Activated CD4-positive, alpha-beta T cell treated with anti-CD3 and anti-CD28 coated beads, Interleukin-2, amount 50 U/mL, for 16 hours (primary cell): Measurements from ENCODE around the gene PIWIL1.

Source experiments
- DNase-seq: peaks from one replicate; pipeline ENCODE4 v3.0.0-alpha.2; 2020

Gene PIWIL1

DNA sequence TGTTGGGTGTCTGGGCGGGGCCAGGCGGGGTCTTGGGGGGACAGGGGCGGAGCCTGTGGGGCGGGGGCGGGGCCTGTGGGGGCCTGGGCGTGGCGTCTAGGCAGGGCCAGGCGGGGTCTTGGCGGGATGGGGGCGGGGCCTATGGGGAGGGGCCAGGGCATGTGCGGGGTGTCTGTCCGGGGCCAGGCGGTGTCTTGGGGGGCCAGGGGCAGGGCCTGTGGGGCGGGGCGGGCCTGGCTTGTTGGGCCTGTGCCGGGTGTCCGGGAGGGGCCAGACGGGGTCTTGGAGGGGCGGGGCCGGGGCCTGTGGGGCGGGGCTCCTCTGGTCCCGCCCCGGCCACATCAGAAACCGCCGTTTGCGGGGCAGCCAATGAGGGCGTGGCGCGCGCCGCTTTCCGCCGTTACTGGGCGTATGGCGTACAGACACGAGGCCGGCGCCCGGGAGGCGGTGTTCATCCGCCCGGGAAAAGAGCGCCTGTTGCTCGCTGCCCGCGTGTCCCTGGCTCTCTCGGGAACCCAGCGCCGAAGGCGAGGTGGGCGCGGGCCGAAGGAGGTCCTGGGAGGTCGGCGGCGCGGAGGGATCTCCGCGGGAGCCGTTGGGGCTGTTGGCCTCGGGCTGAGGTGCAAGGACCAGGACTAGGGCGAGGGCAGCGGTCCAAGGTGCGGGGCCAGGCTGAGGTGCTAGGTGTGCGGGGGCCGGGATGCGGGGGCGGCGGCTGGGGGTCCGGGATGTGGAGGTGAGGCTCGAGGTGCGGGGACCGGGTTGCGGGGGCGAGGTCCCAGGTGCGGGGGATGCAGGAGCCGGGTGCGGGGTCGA, at the start of gene PIWIL1:
Gene PIWIL1, plus strand, starts transcription at position 400 of the 816 bp plus-strand sequence. CDS start 4,705 bp downstream, outside the sequence.
- no peak for DNase-seq

DNA sequence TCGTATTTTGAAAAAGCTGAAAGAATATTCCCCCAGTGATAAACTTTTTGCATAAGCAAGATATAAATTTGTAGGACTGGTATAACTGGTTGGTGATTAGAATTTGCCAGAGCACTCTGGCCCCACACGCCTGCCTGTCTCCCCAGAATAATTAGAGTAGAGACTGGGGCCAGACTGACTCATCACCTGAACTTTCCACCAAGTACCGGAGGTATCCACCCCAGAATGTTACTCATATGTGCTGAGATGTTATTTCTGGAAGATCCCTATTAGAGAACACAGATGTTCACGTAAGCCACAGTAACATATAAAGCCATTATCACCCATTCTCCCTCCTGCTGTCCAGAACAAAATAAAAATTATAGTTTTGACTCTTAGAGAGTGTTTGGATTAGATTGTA, 49.5 kb upstream of the PIWIL1 start:
- DNase-seq = no peak

GRCh38 chr12:130288691-130289090, 49.0 kb upstream of the PIWIL1 start:
- DNase-seq = no peak

- no peak for DNase-seq
Observed at GRCh38 chr12:130290114-130290513, 47.6 kb upstream of the PIWIL1 start.

GRCh38 chr12:130298322-130299021, 39.2 kb upstream of the PIWIL1 start:
- no peak for DNase-seq

DNA sequence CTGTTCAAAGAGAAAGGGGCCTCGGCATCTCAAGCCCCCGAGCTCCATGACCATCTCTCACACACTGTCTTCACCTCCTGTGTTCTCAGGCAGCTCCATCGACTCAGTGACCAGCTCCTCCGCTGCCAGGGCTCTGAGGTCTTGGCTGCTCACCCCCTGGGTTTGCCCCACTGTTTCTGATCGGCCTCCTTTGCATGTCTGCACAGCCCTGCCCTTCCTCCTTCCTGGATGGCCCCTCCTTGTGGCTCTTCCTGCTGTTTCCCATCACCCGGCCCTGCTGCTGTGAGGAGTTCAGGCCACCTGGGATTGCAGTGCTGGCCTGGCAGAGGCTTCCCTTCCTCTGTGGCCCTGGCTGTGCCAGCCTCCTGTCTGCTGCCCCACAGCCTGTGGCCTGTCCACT, 38.1 kb upstream of the PIWIL1 start:
- DNase-seq = no peak

- DNase-seq = no peak
Observed at GRCh38 chr12:130300090-130300489, 37.6 kb upstream of the PIWIL1 start.

GRCh38 chr12:130300737-130301535, 36.8 kb upstream of the PIWIL1 start:
- no peak for DNase-seq

GRCh38 chr12:130301559-130301958, 36.1 kb upstream of the PIWIL1 start:
- no peak for DNase-seq

DNA sequence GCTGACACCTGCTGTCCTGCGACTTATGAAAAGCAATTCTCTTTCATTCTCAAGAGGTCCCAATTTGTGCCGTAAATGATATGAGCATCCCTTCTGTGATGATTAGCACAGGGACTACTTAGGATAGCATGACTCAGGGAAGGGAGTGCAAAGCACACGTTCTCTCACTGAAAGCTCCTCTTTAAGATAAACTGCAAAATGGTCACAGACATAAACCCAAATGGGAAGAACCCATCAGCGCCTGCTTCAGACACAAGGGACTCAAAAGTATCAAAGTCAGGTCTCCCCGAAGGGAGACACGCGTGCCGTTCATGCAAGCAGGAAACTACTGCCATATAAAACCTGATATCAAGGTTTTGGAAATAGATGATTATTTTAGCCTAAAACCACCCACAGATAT, 33.9 kb upstream of the PIWIL1 start:
- DNase-seq = no peak

- DNase-seq = no peak
Observed at GRCh38 chr12:130307859-130308258, 29.8 kb upstream of the PIWIL1 start.

DNA sequence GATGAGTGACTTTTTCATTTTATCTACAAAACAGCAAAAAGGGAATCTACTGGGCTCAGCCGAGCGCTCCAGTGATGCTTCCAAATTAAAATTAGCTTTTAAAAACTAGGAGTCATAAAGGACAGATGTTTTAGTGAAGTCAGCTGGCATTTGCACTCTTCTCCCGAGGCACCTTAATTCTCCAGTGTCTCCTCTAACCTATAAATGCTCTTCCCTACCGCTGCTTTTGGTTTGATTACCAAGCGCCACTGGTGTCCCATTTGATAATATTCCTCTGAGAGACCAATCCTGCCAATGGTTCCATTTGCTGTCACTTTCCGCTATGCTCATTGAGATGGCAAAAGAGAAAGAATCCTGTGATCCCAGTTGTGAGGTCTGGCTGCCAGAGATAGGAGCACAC, 29.3 kb upstream of the PIWIL1 start:
- DNase-seq = no peak

DNA sequence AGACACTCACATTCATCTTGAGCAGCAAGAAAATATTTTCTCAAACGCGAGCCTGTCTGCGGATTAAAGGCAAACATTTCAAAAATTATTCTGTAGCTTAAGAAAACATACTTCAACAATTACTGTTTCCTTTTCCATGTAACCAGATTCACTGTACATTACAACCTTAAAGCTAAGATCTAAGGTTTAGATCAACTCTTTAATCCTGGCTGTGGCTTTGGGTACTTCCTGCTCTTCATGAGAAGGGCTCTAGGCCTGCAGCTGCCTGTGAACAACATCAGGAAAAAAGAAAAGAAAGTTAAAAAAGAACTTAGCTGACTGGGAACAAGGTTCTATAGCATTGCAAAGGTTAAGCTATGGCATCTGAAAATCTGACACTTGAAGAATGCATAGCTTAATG, 21.4 kb upstream of the PIWIL1 start:
- no peak for DNase-seq

DNA sequence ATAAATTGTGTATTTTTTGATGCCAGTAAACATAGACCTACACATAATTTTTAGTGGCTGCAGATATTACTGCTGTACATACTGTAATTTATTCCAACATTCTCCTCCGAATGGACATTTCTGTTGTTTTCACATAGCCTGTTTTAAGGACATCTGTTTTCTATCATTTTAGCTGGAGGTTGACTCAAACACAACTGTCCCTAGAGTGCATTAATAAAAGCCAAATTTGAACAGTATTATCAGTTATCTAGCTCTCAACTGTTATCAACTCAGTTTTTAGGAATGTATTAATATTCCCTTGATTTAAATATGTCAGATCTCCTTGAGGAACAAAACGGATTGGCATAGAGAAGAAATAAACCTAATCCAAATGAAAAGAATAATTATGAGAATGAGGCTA, 17.2 kb upstream of the PIWIL1 start:
- no peak for DNase-seq

DNA sequence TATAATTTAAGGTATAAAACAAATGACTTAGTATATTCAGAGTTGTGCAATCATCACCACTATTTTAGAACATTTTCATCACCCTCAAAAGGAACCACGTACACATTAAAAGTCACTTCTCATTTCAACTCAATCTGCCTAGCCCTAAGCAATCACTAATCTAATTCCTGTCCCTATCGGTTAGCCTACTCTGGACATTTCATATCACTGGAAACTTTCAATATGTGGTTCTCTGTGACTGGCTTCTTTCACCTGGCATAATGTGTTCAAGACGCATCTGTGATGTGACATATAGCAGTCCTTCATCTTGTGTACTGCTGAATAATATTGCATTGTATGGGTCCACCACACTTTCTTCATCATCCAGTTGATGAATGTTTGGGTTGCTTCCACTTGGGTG, 15.4 kb upstream of the PIWIL1 start:
- DNase-seq = no peak

- no peak for DNase-seq
Observed at GRCh38 chr12:130330685-130331084, 7.0 kb upstream of the PIWIL1 start.

DNA sequence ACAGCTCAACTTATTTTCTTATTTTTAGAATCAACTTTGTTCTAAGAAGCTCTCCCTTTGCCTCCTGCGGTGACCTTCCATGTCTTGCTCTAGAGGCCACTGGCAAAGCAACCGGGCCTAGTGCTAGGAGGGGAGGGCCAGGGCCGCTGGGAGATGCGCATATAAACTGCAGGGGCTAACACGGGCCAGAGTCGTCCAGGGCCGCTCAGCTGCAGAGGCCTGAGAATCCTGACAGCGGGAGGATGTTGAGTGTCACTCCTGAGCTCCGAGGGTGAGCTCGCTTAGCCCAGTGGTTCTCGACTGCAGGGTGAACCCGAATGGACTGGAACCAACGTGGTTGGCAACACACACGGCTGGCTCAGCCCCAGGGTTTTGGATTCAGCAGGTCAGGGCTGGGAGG, 6.5 kb upstream of the PIWIL1 start:
- DNase-seq = no peak

- no peak for DNase-seq
Observed at GRCh38 chr12:130333341-130333740, 4.3 kb upstream of the PIWIL1 start.

DNA sequence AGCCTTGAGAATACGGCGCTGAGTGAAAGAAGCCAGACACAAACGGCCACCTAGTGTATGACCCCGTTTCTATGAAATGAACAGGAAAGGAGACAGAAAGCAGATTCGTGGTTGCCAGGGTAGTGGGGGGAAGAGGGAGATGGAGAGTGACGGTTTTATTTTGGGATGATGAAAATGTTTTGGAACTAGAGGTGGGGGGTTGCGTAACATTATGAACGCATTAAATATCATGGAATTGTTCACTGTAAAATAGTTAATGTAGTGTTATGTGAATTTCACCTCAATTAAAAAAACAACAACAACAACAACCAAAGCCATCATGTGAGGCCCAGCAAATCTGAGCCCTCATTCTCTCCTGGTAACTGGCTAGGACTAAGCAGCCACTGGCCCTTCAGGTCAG, 3.3 kb upstream of the PIWIL1 start:
- DNase-seq = no peak

DNA sequence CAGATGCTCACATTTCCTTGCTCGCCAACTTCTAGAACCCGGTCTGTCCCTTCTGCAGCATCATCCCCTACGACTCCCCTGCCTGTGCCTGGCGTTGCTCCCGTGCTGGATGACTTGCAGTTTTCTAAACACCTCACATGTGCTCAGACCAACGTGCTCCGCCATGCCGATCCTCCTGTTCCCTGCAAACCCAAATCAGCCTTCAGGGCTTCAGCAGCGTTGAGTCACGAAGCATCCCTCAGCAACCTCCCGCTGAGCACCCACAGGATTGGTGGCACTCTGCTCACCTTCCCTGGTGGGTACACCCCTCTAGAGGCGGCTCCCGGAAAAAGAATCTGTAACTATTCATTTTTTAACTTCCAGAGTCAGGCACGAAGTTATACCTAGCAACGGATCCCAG, 2.8 kb upstream of the PIWIL1 start:
- no peak for DNase-seq

- DNase-seq = peak; percentile 35
Observed at GRCh38 chr12:130335517-130336392, 1.9 kb upstream of the PIWIL1 start.

DNA sequence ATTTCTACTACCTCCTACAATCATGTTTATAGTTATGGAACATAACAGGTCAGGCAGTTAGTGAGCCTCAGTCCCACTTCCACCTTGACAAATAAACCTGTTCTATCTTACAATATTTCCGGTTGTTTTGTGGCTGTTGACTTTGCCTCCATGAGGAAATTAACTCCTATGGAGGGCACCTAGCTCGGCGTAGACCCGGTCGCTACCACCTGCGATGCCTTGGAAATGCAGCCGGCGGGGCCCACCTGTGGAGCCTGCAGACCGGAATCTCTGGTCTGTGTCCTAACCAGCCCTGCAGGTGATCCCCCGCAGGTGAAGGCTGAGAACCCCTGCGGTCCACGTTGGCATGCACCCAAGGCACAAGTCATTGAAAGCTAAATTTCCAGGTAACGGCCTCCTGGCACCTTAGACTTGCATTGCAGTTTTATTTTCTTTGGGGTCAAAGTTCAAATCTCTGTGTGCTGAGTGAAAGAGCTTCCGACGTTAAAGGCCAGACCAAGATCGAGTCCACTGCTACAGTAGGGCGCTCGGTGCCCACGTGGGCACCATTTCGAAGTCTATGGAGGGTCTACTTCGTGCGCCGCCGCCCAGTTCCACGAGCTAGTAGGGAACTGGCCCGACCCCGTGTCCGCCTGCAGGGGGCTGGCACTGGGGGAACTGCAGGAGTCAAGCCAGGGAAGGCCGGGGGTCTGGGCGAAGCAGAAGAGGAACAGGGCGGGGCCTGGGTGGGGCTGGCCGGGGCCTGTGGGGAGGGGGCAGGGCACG, 782 bp upstream of the PIWIL1 start:
- no peak for DNase-seq
